ENCODE results near the gene PLEKHG1.

PLEKHG1 gene

DNA sequence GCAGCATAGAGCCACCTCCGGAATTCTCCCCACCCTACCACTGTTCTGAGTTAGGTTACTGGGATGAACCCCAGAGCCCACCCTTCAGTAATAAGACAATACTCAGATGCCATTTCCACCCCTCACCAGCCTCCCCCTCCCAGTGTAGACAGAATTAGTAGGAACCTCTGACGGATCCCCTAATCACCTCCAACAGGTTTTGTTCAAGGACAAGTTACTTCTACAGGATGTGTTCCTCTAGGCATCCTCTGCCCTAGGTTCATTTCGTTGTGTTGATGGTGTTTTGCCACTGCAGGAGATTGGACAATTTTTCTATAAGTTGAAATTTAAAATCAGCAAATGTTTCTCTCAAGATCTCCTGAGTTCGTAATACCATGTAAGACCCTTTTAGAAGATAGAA, 22.8 kb downstream of the PLEKHG1 start:
- DNase-seq: no peak

DNA sequence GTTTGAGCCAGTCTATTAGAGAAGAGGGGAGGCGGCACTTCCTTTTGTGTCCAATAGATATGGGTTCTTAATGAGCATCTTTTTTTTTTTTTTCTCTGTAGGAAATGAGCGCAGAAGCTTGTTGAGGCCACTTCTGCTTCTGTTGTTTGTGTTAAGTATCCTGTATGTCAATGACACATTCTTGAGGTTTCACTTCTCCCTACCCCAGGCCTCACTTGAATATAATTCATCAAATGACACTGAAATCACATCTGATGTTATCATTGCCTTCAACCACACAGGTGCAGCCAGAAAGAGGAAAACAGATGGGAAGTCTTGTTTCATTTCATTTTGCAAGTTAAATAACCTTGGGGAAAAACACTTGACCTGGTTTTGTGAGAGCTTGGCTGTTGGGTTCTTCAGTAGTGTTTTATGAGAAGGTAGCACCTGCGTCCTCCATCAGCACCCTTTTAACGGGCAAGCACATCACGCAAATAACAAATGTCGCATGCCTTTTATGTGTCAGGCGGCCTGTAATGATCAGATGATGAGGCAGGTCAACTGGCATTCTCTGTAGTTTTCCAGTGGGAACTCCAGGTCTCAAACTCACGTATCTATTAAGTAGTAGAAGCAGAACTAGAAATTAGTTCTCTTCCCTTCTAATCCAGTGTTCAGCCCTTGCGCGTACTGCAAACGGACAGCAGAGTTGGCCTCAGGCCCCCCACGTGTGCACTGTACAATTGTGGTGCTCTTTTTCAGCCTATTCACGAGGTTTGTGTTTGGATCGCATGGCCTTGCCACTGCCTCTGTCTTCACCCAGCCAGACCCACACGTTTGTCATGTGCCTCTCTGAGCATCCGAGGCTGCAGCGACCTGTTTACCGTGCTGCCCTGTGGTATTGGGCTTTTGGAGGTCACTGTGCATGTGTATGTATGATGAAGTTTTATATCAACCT, 23.5 kb downstream of the PLEKHG1 start:
- no peak for DNase-seq

DNA sequence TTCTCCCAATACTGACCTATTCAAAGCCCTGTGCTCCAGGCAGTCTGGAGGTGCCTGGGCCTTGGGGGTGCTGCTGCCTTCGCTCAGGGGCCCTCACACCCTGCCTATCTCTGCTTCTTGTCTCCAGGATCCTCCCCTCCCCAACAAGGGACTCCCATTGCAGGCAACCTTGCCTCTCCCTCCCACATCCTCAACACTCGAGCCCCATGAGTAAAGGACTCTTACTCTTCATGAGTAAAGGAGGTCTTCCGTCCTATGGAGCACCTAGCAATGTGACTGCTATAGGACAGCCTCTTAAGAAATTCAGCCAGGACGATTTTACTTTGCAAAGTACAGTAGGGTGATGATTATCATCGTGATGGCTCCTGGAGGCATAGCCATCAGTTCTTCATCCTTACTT, 24.5 kb downstream of the PLEKHG1 start:
- no peak for DNase-seq

DNA sequence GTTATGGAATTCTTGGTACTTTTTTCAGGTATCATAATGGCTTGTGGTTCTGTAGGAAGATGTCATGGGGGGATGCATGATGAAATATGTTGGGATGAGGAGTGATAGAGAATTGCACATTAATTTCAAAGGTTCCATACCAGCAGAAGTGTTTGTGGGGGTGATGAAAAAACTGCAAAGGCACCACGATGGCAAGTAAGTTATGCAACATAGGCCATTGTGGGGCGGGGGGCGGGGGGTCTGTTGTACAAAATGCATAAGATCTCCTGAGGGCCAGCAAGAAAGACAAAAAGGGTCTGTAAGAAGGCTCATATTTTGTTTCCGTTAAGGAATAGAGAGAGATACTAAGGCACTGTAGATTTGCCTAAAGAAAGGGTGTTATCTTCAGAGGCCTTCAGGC, 26.2 kb downstream of the PLEKHG1 start:
- DNase-seq: no peak

DNA sequence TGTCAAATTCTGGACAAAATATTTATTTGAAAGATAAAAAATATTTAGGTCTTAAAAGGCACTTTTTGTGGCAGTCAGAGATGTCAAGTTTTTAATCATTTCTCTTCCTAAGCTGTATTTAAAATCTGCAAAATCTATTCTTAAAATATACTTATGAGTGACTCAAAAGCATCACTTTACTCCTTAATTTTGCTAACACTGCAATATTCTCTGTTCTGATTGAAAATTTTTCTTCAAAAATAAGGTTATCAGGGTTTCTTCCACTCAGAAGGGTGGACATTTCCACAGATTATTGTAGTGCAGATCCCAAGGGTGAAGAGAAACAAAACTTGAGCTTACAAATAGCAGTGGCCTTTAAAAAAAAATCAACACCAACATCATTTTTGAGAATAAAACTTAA, 27.5 kb downstream of the PLEKHG1 start:
- DNase-seq: no peak

DNA sequence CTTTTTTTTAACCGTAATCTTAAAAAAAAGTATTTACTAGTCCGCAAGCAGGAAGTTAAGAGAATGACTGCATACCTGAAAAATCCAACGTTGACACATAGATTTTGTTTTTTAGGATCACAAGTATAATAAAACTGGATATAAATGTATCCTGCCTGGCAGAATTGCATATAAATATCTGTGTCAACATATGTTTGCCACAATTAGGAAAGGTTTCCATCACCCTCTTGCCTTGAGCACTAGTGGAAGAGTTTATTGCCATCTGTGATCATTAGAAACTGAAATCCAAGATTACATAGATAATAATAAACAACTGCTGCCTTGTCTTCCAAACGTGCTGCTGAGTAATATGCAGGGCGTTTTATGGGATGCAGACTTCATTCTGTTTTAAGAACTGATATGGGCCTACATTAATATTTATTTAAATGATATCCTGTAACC, 27.9 kb downstream of the PLEKHG1 start:
- no peak for DNase-seq

DNA sequence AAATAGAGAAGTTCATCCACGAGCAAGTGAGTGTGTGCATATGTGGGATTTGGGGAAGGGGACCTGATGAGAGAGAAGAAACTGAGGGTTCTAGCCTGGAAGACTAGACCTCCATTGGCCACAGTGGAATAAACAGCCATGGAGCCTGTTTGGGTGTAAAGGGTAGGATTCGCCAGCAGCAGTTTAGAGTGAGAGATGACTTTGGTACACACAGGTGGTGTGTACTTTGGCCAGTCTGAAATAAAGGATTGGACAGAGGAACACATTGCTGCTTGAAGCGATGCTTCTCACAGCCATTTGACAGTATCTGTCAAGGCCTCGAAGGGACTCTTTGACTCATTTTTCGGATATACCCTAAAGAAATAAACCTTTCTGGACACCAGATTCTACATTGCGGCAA, 29.2 kb downstream of the PLEKHG1 start:
- no peak for DNase-seq

DNA sequence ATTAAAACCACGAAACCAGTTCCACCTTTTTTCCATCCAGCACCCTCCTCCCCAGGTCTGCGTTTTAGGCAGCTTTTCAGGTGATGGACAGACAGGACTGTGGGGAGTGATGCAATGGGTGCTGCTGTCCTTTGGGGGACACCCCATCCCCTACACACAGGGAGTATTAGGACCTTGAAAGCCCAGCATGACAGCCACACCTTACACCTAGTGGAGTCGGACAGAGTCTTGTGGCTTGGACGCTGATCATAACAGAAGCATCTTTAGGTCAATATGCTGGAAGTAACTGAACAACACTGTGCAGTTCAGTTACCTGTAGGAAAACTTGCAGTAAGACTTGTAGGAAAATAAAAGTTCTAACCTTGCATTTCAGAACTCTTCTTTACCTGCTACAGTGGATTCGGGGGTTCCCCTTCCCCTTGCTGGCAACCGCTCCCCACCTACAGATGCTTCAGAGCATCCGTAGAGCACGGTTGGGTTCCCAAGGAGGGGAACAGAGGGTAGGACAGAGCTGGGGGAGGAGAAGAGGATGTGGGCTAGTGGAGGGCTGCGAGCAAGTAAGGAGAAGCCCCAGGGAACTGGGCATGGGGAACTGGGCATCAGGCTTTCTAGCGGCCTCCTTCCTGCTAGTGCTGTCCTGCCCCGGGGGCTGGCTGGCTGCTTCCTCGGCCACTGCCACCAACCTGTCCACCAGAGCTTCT, 31.7 kb downstream of the PLEKHG1 start:
- DNase-seq: no peak

DNA sequence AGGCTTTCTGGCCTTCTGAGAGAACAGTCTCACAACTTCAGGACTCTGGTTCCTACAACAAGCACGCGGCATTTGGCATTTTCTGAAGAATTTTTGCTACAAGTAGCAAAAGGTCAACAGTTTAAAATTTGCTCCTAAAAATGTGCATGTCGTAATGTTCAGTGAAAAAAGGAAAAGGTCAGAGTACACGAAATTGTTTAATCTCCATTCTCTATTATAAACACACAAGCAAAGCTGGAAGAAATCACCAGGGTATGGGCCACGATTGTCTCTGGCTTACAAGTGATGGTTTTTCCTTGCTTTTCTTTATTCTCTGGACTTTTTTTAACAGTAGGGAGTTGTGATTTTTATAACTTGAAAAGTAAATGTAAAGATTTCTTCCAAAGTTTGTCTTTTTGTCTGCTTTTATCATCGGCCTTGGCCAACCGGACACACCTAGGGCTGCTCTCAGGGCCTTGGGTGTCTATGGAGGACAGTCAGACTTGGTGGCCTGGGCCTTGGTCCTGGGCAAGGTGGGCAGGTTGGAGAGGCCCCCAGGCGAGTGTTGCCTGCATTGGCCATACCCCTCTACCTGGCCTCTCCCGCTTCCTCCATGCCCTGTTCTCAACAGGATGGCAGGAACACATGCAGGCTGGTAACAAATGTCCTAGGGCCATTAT, 32.4 kb downstream of the PLEKHG1 start:
- DNase-seq: no peak

DNA sequence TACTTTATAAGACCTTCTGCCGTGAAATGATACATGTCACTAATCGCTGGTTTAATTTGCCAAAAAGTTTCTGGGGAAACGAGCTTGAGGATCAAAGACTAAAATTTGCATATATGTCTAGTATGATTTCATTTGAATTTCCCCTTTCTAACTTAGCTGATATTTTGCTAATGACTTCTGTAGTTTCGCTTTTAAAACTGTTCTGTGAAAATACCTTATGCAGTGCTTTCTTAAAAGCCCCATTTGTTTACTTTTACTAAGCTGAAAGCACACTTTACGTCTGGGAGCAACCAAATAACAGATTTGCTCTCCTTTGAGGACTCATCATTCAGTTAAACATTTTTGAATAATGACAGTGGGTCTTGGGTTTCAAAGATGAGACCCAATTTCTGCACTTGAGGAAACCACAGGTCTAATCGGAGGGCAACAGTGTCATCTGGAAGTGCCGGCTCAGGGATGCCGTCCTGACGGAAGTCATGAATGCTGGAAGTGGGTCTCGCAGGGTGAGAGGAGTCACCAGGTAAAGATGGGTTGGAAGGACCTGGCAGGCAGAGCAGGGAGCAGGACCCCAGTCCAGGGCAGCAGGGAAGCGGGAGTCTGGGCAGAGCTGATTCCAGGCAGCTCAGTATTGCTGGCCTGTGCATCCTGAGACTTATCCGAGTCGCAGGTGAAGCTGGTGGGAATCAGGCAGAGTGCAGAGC, 33.2 kb downstream of the PLEKHG1 start:
- DNase-seq: no peak

DNA sequence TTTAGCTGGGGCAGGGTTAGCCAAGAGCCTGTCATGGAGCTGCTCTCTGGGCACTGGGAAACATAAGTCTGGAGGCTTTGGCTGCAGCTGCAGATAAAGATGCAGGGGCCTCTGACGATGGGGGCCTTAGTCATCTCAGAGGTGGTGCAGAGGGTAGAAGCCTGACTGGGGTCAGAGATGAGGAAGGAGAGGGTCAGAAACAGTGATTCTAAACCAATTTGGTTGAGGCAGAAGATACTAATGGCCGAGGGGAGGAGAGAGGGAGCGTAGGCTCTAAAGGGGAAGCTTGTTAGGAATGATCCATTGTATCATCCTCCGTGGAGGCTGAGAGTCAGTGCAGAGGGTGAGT, 33.8 kb downstream of the PLEKHG1 start:
- no peak for DNase-seq

DNA sequence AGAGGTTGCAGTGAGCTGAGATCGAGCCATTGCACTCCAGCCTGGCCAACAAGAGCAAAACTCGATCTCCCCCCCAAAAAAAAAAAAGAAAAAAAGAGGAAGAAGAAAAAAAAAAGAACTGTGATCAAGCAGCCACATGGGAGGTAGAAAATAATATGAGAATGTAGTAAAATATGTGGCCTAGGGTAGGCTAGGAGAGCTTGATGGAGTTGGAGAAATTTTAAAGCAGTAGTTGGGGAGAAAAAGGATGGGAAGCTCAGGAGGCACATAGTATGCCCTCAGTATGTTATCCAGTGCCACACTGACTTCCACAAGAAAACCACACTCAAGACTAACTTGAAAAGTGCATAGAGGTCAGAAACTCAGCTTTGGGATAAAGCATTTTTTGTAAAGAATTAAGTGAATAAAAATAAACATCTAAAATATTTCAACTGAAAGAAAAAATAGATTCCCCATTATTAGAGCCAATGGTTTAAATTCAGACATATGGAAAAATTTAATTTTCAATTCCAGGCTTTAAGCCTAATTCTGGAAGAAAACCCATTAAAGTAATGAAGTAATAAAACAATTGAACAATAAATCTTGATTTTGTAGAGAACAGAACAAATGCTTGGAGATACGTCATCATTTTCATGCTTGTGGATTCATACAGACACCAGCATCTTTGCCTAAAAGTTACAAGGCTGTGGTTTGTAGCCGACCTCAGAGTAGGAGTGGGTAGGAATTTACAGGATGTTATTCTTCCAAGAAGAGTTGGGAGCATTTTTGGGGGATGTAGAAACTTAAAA, 34.7 kb downstream of the PLEKHG1 start:
- DNase-seq: no peak

DNA sequence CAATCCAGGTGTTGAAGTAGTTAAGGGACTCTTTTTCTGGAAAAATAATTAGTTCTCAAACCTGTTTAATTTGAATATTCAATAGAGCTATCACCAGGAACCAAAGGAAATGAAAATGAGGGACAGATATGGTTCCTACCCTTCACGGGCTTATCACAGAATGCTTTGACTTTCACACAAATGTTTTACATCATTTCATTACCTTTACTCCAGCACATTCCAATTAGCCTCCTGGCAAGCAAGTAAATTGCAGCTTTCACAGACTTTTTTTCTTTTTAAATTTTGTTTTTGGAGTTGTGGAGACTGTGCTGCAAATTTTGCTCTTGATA, 35.2 kb downstream of the PLEKHG1 start:
- DNase-seq: no peak

DNA sequence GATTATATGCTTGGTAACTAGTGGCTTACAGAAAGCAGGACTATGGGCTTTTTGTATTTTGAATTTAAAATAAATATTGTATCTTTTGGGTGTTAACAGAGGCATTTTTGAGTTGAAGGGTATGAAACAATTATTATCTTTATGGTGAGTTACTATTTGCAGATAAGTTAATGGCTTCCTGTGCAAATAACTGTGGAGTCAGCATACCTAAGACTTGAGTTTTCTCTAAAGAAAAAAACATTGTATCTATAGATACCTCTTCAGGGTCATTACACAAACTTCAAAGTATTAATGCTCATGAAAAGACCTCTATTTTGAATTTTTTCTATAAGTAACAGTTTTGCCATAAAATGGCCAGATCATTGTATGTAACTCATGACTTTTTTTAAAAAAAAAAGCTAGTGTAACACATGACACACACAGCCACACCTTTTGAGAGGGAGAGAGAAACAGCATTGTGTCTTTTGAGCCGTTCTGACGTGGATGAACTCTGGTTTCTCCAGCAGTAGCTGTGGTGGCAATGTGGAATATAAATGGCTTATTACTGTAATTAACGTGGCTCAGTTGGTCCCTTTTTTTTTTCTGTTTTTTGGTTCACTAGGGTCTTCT, 36.3 kb downstream of the PLEKHG1 start:
- no peak for DNase-seq

DNA sequence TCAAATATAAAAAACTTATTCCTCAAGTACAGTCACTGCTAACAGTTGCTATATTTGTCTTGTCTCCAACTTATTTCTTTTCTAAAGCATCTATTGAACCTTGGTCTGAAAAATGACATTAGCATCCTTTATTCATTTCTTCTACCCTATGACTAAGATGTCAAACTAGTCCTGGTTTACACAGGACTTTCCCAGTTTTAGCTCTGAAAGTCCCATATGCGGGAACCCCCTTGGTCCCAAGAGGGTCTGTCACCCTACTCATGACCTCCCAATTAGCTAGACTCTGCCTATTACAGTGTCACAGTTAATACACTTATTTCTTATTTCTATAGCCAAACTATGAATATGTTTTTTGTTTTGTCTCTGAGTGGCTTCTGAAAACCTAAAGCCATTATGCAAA, 37.1 kb downstream of the PLEKHG1 start:
- no peak for DNase-seq

DNA sequence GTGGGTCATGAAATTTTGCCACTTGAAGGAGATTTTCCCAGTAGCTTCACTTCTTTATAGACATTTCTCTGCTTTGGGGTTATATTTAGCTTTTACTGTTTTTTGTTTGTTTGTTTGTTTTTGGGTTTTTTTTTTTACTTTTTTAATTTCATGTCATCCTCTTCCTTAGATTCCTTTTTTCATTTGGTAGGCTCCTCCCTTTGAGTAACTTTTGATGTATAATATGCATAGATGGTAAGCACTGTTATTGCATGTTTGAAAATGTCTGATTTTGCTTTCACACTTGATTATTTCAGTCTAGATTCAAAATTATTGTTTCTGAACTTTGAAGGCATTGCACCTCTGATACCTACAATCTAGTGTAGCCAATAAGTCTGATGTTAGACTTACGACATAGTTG, 37.6 kb downstream of the PLEKHG1 start:
- DNase-seq: no peak

DNA sequence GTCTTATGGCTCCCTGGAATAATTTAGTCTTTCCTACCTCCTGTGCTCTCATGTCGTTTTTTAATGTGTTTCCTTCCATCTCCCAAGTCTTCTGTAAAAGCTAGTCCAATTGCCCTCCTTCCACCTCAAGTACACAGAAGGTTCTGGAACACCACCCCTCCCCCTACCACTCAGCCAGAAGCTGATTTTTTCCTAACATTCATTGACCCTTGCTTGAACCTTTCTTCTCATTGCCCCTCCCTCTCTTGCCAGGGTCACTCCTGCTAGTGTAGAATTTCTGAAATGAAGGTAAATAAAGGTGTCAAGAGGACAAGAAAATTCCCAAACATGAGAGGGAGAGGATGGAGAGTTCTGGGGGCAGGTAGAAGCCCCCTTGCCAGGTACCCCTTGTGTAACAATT, 38.6 kb downstream of the PLEKHG1 start:
- no peak for DNase-seq

DNA sequence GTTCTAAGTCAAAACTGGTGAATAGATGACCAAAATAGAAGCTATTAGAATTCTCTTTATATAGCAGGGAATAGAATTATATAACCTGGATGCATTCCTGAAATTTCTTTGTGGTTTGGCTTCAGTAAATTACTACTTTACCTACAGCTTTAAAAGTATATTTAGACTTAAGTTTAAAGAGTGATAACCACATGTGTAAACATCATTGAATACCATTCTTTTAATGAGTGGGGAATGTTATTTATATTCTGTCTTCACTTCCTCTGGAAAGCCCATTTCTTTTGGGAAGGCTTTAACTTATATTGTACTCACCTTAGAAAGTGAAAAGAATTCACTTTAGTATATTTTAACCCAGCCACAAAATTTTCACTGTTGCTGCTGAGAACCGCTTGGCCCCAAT, 39.1 kb downstream of the PLEKHG1 start:
- no peak for DNase-seq

DNA sequence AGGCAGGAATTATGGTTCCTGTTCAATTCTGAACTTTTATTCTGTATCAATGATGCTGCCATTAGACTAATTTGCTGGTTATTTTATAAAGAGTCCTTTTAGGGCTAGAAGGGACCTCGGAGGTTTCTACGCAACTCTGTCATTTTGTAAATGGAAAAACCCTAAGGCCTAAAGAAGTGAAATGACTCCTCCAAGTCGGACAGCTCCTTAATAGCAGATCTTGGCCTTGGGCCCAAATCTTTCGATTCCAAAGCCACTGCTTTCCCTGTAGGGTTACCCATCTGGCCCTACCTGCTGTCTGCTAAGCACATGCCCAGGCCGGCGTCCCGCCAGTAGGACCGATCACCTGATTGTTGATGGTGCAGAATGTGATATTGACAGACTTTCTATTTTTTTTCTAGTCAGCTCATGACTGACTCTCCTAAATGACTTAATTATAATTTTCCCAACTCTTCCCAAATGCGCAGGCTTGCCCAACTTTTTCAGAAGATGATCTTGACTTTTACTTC, 40.2 kb downstream of the PLEKHG1 start:
- DNase-seq: no peak

DNA sequence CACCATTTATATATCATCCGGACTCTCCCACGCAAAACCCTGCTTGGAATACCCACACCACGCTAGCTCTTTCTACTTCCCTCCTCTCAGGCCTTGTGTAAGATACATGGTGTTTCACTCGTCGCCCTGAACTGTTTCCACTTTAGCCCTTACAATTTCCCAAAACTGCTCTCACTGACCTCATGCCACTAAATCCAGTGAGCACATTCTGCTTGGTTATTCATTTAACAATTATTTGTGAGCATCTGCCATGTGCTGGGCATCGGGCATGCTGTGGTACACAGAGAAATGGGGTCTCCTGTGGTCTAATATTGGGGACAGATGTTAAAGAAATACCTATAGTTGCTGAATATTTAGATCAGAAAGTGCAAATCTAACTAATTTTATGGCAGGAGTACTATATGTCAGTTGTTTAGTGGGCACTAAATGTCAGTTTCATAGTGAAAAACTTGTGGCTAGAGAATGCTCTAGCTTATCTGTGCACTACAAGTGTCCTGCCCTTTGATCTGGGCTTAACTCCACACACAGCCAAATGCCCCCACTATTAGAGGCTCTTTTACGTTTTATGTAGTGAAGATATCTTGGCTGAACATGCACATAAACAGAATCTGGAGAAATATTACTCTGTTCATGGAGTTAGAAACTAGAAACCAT, 41.0 kb downstream of the PLEKHG1 start:
- no peak for DNase-seq

DNA sequence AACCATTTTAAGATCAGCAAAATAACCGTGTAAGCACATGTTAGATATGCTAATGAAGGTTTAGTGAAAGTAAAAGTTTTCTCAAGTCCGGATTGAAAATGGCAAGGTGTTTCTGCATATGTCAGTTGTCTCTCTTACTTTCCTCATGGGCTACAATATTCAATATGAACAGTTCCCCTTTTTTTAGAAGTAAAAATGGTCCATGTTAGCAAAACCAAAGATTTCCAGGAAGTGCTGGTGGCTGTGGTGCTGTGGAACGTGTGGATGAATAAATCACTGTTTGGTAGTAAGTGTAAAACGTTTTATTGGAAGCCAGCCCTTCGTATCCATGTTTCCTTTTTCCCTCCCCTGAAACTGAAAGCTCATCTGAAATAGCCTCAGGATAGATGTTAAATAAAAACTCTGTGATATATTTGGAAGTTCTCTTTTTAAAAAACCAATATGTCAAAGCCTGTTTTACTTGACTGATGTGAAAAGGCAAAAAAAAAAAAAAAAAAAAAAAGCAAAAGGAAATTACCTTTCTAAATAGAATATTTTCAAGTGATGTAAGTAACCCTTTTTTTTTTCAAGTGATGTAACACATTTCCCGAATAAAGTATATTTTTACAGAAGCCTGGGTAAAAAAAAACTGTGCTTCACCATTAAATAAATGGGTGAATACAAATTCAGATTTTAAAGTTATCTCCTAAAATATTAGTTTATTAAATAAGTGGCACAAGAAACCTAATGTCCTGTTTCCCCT, 41.9 kb downstream of the PLEKHG1 start:
- no peak for DNase-seq
